ENCODE data around the gene ZNF503.

- TF ChIP-seq POU2F2 (IDR thresholded peaks at IDR 0.05; ENCODE audit: low read depth, low read length) (no peak), POLR2A (IDR thresholded peaks at IDR 0.05; ENCODE audit: low read depth, low read length) (no peak)
These were observed 27.0 kb upstream of the ZNF503 start for GRCh38 chr10:75428434-75429158.

Data from GM12891 (cell line).